GM23338 (cell line): ENCODE measurements around the gene BLTP3B. TPM values are rescaled to one million over a fixed set of nuclear protein-coding genes. Genes with fewer than 3 reads are reported as not detected.

Experiments
- ATAC-seq: fragments of 200-7000 bp; cut with Tn5 transposase; 3 replicates; pipeline ENCODE4 v1.9.1; 2020
- DNase-seq: peaks from one replicate; pipeline ENCODE4 v3.0.0-alpha.2; 2015; ENCODE audit warnings: low spot score
- H2AFZ ChIP-seq: fragments of 200-600 bp; sonication (generic); 2 replicates; pipeline ENCODE4 v1.8.0; 2016; ENCODE audit warnings: antibody characterized with exemption, mild to moderate bottlenecking, moderate library complexity
- H3F3A ChIP-seq: fragments of 200-600 bp; sonication (generic); replicated peaks from 2 replicates; pipeline ENCODE4 v1.8.0; 2017; ENCODE audit warnings: antibody characterized with exemption, mixed run types, low read depth
- H3K27ac ChIP-seq: fragments of 200-600 bp; sonication (generic); 2 replicates; pipeline ENCODE4 v1.6.1; 2016; ENCODE audit warnings: low read depth
- H3K27me3 ChIP-seq: fragments of 200-600 bp; sonication (generic); 2 replicates; pipeline ENCODE4 v1.8.0; 2016; ENCODE audit warnings: mild to moderate bottlenecking, mixed run types, moderate library complexity; ENCODE audit not compliant: insufficient read depth
- H3K36me3 ChIP-seq: fragments of 200-600 bp; sonication (generic); 2 replicates; pipeline ENCODE4 v1.8.0; 2016; ENCODE audit warnings: mild to moderate bottlenecking; ENCODE audit not compliant: insufficient read depth
- H3K4me1 ChIP-seq: fragments of 200-600 bp; sonication (generic); 2 replicates; pipeline ENCODE4 v1.8.0; 2016; ENCODE audit warnings: mild to moderate bottlenecking, moderate library complexity; ENCODE audit not compliant: insufficient read depth
- H3K4me2 ChIP-seq: fragments of 200-600 bp; sonication (generic); 2 replicates; pipeline ENCODE4 v1.7.1; 2017; ENCODE audit warnings: mixed run types
- H3K4me3 ChIP-seq: fragments of 200-600 bp; sonication (generic); 2 replicates; pipeline ENCODE4 v1.6.1; 2016; ENCODE audit warnings: mixed run types
- H3K79me2 ChIP-seq: fragments of 200-600 bp; sonication (generic); replicated peaks from 2 replicates; pipeline ENCODE4 v1.8.0; 2017; ENCODE audit warnings: mild to moderate bottlenecking; ENCODE audit not compliant: insufficient read depth
- H3K9me2 ChIP-seq: fragments of 200-600 bp; sonication (generic); 2 replicates; pipeline ENCODE4 v1.8.0; 2017; ENCODE audit not compliant: insufficient read depth
- H4K20me1 ChIP-seq: fragments of 200-600 bp; sonication (generic); replicated peaks from 2 replicates; pipeline ENCODE4 v1.8.0; 2017; ENCODE audit warnings: mild to moderate bottlenecking; ENCODE audit not compliant: insufficient read depth
- H3K27ac Mint-ChIP-seq: 2 replicates; pipeline ENCODE4 v1.8.0; 2020; ENCODE audit warnings: inconsistent platforms, mild to moderate bottlenecking, moderate library complexity, mixed read lengths
- H3K27me3 Mint-ChIP-seq: 3 replicates; pipeline ENCODE4 v1.8.0; 2022; ENCODE audit warnings: low read depth, mild to moderate bottlenecking, moderate library complexity, mixed read lengths, inconsistent platforms; ENCODE audit not compliant: insufficient read depth, poor library complexity
- H3K36me3 Mint-ChIP-seq: 3 replicates; pipeline ENCODE4 v1.8.0; 2021; ENCODE audit warnings: low read depth, mild to moderate bottlenecking, inconsistent platforms, moderate library complexity, mixed read lengths
- H3K4me1 Mint-ChIP-seq: 3 replicates; pipeline ENCODE4 v1.8.0; 2020; ENCODE audit warnings: mild to moderate bottlenecking, inconsistent platforms, mixed read lengths
- H3K4me3 Mint-ChIP-seq: 3 replicates; pipeline ENCODE4 v1.8.0; 2021; ENCODE audit warnings: moderate library complexity, mild to moderate bottlenecking, inconsistent platforms, mixed read lengths
- H3K9me3 Mint-ChIP-seq: 3 replicates; pipeline ENCODE4 v1.8.0; 2020; ENCODE audit warnings: moderate library complexity, mild to moderate bottlenecking, inconsistent platforms, mixed read lengths
- CREB1 ChIP-seq: fragments of 250-450 bp; sonication (Bioruptor Pico); IDR thresholded peaks from 2 replicates; pipeline ENCODE4 v1.5.0; 2020; ENCODE audit warnings: low read depth, mild to moderate bottlenecking, moderate library complexity
- CTCF ChIP-seq, 2 experiments: fragments of 200-600 bp in 1 of 2; sonication (generic) in 1 of 2; conservative IDR thresholded peaks; 2 replicates each; pipeline versions ENCODE4 v1.5.1 to v1.6.1; 2016 to 2017; ENCODE audit warnings: antibody characterized with exemption in 2 of 2, low read depth in 2 of 2, mild to moderate bottlenecking in 2 of 2, moderate library complexity in 1 of 2
- ETS1 ChIP-seq: IDR thresholded peaks from 2 replicates; pipeline ENCODE4 v1.6.1; 2016; ENCODE audit warnings: antibody characterized with exemption
- EZH2 ChIP-seq: fragments of 200-600 bp; sonication (generic); IDR thresholded peaks from one replicate; pipeline ENCODE4 v1.8.0; 2017; ENCODE audit warnings: antibody characterized with exemption, mild to moderate bottlenecking, low read depth; ENCODE audit not compliant: unreplicated experiment
- EZH2phosphoT487 ChIP-seq: fragments of 200-600 bp; sonication (generic); IDR thresholded peaks from one replicate; pipeline ENCODE4 v1.8.1; 2018; ENCODE audit warnings: antibody characterized with exemption; ENCODE audit not compliant: unreplicated experiment
- JUNB ChIP-seq: IDR thresholded peaks from one replicate; pipeline ENCODE4 v1.6.1; 2016; ENCODE audit warnings: antibody characterized with exemption; ENCODE audit not compliant: unreplicated experiment
- NANOG ChIP-seq: IDR thresholded peaks from 2 replicates; pipeline ENCODE4 v1.6.1; 2016; ENCODE audit warnings: antibody characterized with exemption, borderline replicate concordance
- POLR2AphosphoS5 ChIP-seq: IDR thresholded peaks from 2 replicates; pipeline ENCODE4 v1.6.1; 2016; ENCODE audit warnings: antibody characterized with exemption, low read depth
- REST ChIP-seq: IDR thresholded peaks from one replicate; pipeline ENCODE4 v1.6.1; 2018; ENCODE audit warnings: antibody characterized with exemption; ENCODE audit not compliant: unreplicated experiment
- STAT1 ChIP-seq: IDR thresholded peaks from one replicate; pipeline ENCODE4 v1.6.1; 2016; ENCODE audit warnings: antibody characterized with exemption; ENCODE audit not compliant: unreplicated experiment
- ZNF114 ChIP-seq: fragments of 250-450 bp; sonication (Bioruptor Pico); IDR thresholded peaks from 2 replicates; pipeline ENCODE4 v1.5.0; 2020; ENCODE audit warnings: mild to moderate bottlenecking, moderate library complexity
- ZNF331 ChIP-seq: fragments of 250-450 bp; sonication (Bioruptor Pico); IDR thresholded peaks from 2 replicates; pipeline ENCODE4 v1.5.0; 2020; ENCODE audit warnings: low read depth, mild to moderate bottlenecking, moderate library complexity
- ZNF462 ChIP-seq: fragments of 250-450 bp; sonication (Bioruptor Pico); IDR thresholded peaks from 2 replicates; pipeline ENCODE4 v1.5.0; 2020; ENCODE audit warnings: mild to moderate bottlenecking, moderate library complexity
- polyA plus RNA-seq: library from polyadenylated mRNA; unstranded; fragments of >200 nt; fragmentation: Nextera tagmentation; extraction: Ambion mirVana; gene quantifications from 2 replicates; pipeline ENCODE4 v1.2.1, GENCODE V29; 2016
- total RNA-seq: library from RNA; depleted of rRNA; stranded (reverse); fragments of >200 nt; shearing (Covaris generic); gene quantifications from 2 replicates; pipeline ENCODE4 v1.2.3, GENCODE V29; 2014

BLTP3B gene
- total and polyA plus RNA-seq, 2 experiments from 2014 or later: 11.2 to 35.8 TPM

GRCh38 chr12:100133200-100133599, 9.5 kb downstream of the BLTP3B start:
- Mint-ChIP-seq H3K4me3 (no peak overlapping the region), H3K27ac (no peak overlapping the region), H3K4me1 (peaks cover 14% of the 10 kb centered on the region), H3K36me3 (peaks cover 10% of the 10 kb centered on the region; the same call in 2 of the 3 replicates), H3K9me3 (peaks cover 5% of the 10 kb centered on the region; the same call in 2 of the 3 replicates), H3K27me3 (peaks cover 4% of the 10 kb centered on the region)
- no peak for DNase-seq
- no peak overlapping the region for H3K27ac ChIP-seq
- H3K27me3 ChIP-seq: no peaks in the 10 kb centered on the region
- no peaks in the 10 kb centered on the region for H3K36me3 ChIP-seq
- TF ChIP-seq CREB1 (CRISPR knock-in tag) (no peak), ZNF462 (no peak), NANOG (no peak), EZH2phosphoT487 (no peak), POLR2AphosphoS5 (no peak), EZH2 (no peak), REST (no peak), ZNF114 (CRISPR knock-in tag) (no peak), STAT1 (no peak), ETS1 (no peak), CTCF (conservative IDR thresholded peaks at IDR 0.05; ENCODE audit: low read depth in 2 of 2) (no peak), JUNB (no peak), ZNF331 (CRISPR knock-in tag) (no peak)
- no peak for ATAC-seq
- H3K4me1 ChIP-seq: peaks cover 7% of the 10 kb centered on the region
- no peaks in the 10 kb centered on the region for H3K9me2 ChIP-seq
- peaks cover 96% of the 10 kb centered on the region for H3K79me2 ChIP-seq
- peaks cover 40% of the 10 kb centered on the region for H4K20me1 ChIP-seq
- no peak overlapping the region for H3K4me3 ChIP-seq
- H3K4me2 ChIP-seq: no peak overlapping the region
- H2AFZ ChIP-seq: no peak overlapping the region
- H3F3A ChIP-seq: no peaks in the 10 kb centered on the region
